NOMO-1 treated with dmso at 0.1 percent for 144 hours (cell line): Measurements from ENCODE around the gene CP.

ENCODE experiments used
- DNase-seq: peaks from one replicate; lab custom pipeline; 2025; ENCODE audit not compliant: unreplicated experiment; lab: John Stamatoyannopoulos, UW

CP gene

DNA sequence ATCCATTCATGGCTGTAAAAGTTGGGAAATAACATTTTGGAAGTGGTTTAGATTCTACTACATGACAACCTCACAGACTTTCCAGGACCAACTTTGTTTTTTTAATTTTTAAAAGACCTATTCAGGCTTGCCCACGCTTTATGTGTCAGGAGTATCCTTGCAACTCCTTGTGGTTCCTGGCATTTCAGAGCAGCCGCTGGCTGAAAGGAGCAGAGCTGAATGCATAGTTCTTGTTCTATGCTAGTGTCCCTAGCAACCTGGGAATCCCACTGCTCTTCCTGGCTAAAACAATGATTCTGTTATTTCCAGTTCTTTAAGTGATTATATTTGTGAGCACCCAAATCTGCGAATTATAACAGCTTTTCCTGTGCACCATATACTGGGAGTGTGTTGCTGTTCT, 34.9 kb downstream of the CP start:
- DNase-seq = no peak

- DNase-seq = no peak
Observed at GRCh38 chr3:149186219-149186618, 35.4 kb downstream of the CP start.

GRCh38 chr3:149181182-149181581, 40.4 kb downstream of the CP start:
- no peak for DNase-seq

DNA sequence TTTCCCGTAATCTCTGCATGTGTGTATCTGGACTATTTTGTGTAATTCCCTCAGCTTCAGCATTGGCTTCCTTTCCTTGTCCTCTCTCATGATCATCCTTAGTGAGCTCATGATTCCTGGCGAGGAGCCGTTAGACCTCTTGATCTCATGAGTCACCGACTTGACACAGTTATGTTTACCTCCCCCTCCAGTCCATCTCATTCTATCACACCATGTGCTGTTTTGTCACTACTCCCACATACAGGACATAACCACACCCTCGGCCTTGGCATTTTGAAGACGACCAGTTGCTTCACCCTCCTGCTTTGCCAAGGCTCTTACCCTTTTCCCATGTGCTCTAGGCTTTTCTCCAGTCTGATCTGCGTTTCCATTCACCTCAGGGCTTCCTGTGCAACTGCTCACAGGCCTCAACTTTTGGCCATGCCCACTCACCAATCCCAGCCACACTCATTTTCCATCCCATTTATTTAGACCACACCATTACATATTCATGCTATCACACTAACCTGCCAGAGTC, 41.5 kb downstream of the CP start:
- no peak for DNase-seq

DNA sequence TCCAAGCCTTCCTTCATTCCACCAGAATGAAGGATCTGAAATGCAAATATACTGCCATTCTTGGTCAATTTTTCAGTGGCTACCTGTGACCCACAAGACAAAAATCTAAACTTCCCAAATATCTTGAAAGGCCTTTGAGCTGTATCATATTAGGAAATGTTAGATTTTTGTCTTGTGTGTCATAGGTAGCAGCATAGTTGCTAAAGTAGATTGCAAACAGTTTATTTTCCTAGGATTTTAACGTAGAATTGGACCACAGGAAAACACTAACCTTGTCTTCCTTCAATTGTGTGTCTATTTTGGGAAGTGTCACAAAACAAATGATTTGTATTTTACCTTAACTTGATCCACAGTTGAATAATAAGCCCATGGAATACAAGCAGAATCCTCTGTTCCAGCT, 42.4 kb downstream of the CP start:
- DNase-seq = no peak

DNA sequence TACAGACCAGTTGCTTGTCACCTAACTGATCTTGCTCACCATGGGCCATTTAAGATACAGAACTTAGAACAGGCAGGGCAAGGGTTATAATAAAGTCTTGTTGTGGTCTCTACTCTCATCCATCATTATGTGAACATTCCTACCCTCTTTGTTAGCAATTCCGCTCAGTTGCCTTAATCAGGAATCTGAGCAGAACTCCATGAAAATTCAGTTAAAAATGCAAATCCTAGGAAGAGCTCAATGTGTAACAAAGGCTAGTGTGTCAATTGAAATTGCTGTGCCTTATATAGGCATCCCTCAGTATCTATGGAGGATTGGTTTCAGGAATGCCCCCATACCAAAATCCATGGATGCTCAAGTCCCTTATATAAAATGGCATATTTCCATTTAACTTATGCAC, 44.5 kb downstream of the CP start:
- DNase-seq = no peak

DNA sequence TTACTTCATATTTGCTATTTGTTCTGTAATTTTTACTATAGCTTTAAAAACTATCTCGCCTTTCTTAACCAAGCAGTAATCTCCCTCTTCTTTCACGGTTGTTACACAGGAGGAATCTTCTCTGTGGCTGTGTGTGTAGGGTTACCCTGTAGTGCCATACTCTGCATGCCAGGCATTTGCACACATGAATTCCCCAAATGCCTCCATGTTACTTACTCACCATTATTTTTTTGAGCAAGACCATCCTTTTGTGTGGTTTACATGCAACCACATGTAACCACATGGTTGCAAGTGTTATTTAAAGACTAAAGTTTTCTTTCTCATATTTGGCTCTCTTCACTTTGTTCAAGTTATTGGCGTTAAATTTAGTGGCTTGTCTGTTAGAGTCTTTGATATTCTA, 46.7 kb downstream of the CP start:
- DNase-seq = no peak

DNA sequence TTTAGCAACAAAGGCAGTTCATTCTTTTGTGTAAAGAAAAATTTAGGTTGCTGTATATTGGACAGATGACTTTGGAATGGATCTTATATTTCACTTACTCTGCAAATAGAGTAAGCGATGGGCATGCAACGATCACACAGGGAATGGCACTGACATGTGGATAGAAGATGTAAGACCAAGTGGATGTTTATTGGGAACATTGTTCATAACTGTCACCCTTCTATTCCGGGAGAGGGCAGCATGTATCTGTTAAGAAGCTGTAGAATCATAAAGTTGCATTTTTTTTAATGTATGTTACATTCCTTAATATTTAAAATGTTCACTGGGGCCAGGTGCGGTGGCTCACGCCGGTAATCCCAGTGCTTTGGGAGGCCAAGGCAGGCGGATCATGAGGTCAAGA, 51.0 kb downstream of the CP start:
- DNase-seq = no peak

GRCh38 chr3:149167898-149168297, 53.7 kb downstream of the CP start:
- DNase-seq = no peak

DNA sequence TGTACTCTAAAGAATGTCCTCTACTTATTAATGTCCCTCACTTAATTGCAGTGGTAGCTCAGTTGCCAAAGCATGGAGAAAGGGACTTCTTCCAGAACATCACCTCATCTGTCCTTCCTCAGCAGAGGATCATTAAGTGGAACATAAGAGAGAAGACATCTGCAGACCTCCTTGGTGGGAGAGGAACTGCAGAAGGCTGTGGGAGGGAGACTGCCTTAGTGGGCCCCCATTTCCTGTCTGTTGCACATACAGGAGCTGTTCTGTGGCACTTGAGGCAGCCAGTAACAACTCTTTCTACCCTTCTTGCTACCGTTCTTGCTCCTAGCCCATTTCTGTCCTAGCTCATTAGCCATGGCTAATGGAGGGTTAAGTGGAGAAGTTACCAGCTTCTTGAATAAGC, 58.6 kb downstream of the CP start:
- DNase-seq = peak; percentile 12

DNA sequence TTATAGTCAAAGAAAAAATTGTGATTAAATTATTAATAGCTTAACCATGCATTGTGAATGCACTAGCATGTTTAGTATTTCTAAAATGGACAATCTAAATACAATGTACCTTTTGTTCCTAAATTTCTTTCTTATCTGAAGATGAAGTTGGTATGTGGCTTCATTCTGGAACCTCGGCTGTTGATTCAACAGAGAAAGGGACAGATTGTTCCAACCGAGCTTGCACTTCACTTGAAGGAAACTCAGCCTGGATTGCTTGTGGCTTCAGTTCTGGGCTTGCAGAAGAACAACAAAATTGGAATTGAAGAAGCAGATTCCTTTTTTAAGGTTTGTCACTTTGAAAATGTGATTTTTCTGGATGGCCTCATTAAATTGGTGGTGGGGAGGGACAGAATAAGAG, 59.6 kb downstream of the CP start:
- DNase-seq = no peak

GRCh38 chr3:149160754-149161300, 60.8 kb downstream of the CP start:
- DNase-seq = no peak

- no peak for DNase-seq
Observed at GRCh38 chr3:149153402-149153801, 68.2 kb downstream of the CP start.

GRCh38 chr3:149152420-149152819, 69.2 kb downstream of the CP start:
- DNase-seq = peak; percentile 46

- DNase-seq = peak; percentile 71
Observed at GRCh38 chr3:149151843-149152242, 69.8 kb downstream of the CP start.

- DNase-seq = no peak
Observed at GRCh38 chr3:149150436-149150835, 71.2 kb downstream of the CP start.

- peak; percentile 96 for DNase-seq
Observed at GRCh38 chr3:149145974-149146373, 75.7 kb downstream of the CP start.

DNA sequence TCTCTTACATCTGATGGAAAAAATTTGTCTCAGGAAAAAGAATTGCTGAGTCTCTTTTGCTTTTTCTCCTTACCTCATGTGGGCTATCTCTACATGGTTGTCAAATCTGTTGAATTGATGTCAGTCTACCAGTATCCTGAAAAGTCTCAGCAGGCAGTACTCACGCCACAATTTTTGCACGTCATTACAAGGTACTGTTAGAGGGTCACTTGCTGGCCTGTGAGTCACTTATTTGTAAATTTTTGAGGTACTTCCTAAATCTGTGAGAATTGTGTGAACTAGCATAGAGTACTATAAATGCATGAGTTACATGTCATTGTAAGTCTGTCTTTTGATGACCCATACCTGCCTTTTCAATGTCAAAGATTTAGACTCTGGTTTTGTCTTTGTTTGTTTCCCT, 76.3 kb downstream of the CP start:
- peak; percentile 25 for DNase-seq

- no peak for DNase-seq
Observed at GRCh38 chr3:149142682-149143081, 78.9 kb downstream of the CP start.

DNA sequence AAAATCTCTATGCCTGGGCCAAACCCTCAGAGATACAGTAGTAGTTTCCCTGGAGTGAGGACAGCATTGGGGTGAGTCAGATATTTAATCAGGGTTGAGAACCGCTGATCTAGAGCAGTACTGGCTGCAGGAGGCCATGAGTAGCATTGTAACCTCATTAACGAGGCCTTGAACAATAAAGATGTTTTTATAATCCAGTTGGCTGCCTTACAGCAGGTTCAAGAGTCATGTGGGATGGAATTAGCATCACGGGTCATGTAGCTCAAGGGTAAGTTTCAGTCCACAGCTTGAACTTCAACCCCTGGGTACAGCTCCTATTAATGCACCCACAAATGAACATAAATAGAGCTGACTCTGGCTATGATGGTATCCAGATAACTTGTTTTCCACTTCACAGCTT, 87.1 kb downstream of the CP start:
- DNase-seq = no peak

GRCh38 chr3:149131589-149131988, 90.0 kb downstream of the CP start:
- DNase-seq = no peak

GRCh38 chr3:149129326-149130205, 92.1 kb downstream of the CP start, which contains the start of gene HPS3:
Gene HPS3 (plus strand): TSS chr3:149129638. CDS start chr3:149129724, 86 bp downstream.
- DNase-seq = peak; percentile 95
